DMS 273 (cell line): Measurements from ENCODE around the gene INAFM1.

Experiments used
- DNase-seq: peaks from one replicate; lab custom pipeline; 2025; ENCODE audit not compliant: unreplicated experiment; lab: John Stamatoyannopoulos, UW

INAFM1 gene

GRCh38 chr19:47309038-47309437 is 34.4 kb downstream of the INAFM1 start:
- no peak for DNase-seq

GRCh38 chr19:47309608-47310007 is 34.9 kb downstream of the INAFM1 start, which contains the start of gene C5AR1:
C5AR1 (plus strand) TSS chr19:47309861; CDS start chr19:47309896, 35 bp downstream.
- DNase-seq: no peak

GRCh38 chr19:47310323-47310722 is 35.6 kb downstream of the INAFM1 start:
- no peak for DNase-seq

GRCh38 chr19:47310819-47311218 is 36.1 kb downstream of the INAFM1 start:
- peak; percentile 77 for DNase-seq

GRCh38 chr19:47312366-47313006 is 37.8 kb downstream of the INAFM1 start:
- no peak for DNase-seq

GRCh38 chr19:47313754-47314295 is 39.1 kb downstream of the INAFM1 start:
- no peak for DNase-seq

GRCh38 chr19:47315125-47315821 is 40.6 kb downstream of the INAFM1 start:
- peak; percentile 53 for DNase-seq

GRCh38 chr19:47316513-47316912 is 41.8 kb downstream of the INAFM1 start:
- no peak for DNase-seq

GRCh38 chr19:47319923-47320871 is 45.5 kb downstream of the INAFM1 start:
- no peak for DNase-seq

GRCh38 chr19:47321630-47322029 is 46.9 kb downstream of the INAFM1 start:
- DNase-seq: no peak

GRCh38 chr19:47322058-47322457 is 47.4 kb downstream of the INAFM1 start:
- DNase-seq: no peak

- DNase-seq: no peak
Measured at GRCh38 chr19:47323409-47323808, 48.7 kb downstream of the INAFM1 start.

- no peak for DNase-seq
Measured at GRCh38 chr19:47323872-47324271, 49.2 kb downstream of the INAFM1 start.

- no peak for DNase-seq
Measured at GRCh38 chr19:47324502-47324901, 49.8 kb downstream of the INAFM1 start.
